HEK293 (cell line): Measurements from ENCODE around the gene NUCB1.

Source experiments
- CTCF ChIA-PET: fragments of 350-600 bp; formaldehyde crosslinking; extraction: SDS; loops from one replicate; lab custom pipeline; 2021; ENCODE audit warnings: antibody characterized with exemption; lab: Yijun Ruan, JAX
- POLR2A ChIA-PET: fragments of 300-600 bp; formaldehyde crosslinking; extraction: SDS; loops from one replicate; lab custom pipeline; 2020; ENCODE audit warnings: antibody characterized with exemption, inconsistent platforms; lab: Yijun Ruan, JAX
- H3K27ac ChIP-seq: fragments of 200-500 bp; sonication (Bioruptor generic); 2 replicates; pipeline ENCODE4 v1.5.1; 2014; ENCODE audit warnings: low read depth, low read length, control low read depth, inconsistent platforms; ENCODE audit errors: extremely low read depth
- H3K36me3 ChIP-seq, 2 experiments: fragments of 200-500 bp in 1 of 2; sonication (Bioruptor generic) in 1 of 2; 1 replicate in 1 of 2; 2 replicates in 1 of 2; pipeline ENCODE4 v1.5.1; 2014 to 2017; ENCODE audit warnings: inconsistent platforms in 2 of 2, low read length in 2 of 2; ENCODE audit not compliant: control insufficient read depth in 2 of 2, insufficient read depth in 1 of 2
- H3K4me1 ChIP-seq: fragments of 200-500 bp; sonication (Bioruptor generic); 2 replicates; pipeline ENCODE4 v1.5.1; 2014; ENCODE audit warnings: mild to moderate bottlenecking, low read length, inconsistent platforms; ENCODE audit not compliant: control insufficient read depth, insufficient read depth
- H3K4me3 ChIP-seq: 2 replicates; pipeline ENCODE4 v1.5.1; 2011; ENCODE audit warnings: low read depth, mild to moderate bottlenecking, control low read depth, low read length, moderate library complexity
- H3K9me3 ChIP-seq: fragments of 200-500 bp; sonication (Bioruptor generic); 2 replicates; pipeline ENCODE4 v1.5.1; 2014; ENCODE audit warnings: low read depth, low read length, inconsistent platforms; ENCODE audit not compliant: control insufficient read depth, insufficient read depth
- BCL11A ChIP-seq: fragments of 450-650 bp; formaldehyde crosslinking; IDR thresholded peaks from 2 replicates; pipeline ENCODE4 v1.5.1; 2016; ENCODE audit warnings: low read depth, missing biosample characterization, missing genetic modification characterization
- GFI1B ChIP-seq: fragments of 450-650 bp; formaldehyde crosslinking; IDR thresholded peaks from 2 replicates; pipeline ENCODE4 v1.5.1; 2016; ENCODE audit warnings: missing biosample characterization, missing genetic modification characterization
- GLIS1 ChIP-seq: fragments of 450-650 bp; formaldehyde crosslinking; IDR thresholded peaks from 2 replicates; pipeline ENCODE4 v1.5.1; 2016; ENCODE audit warnings: missing biosample characterization, missing genetic modification characterization
- HOXC10 ChIP-seq: sonication (generic); formaldehyde crosslinking; IDR thresholded peaks from 2 replicates; pipeline ENCODE4 v1.8.1; 2023; ENCODE audit warnings: mild to moderate bottlenecking, missing genetic modification reagents
- HOXD13 ChIP-seq: sonication (generic); formaldehyde crosslinking; IDR thresholded peaks from 2 replicates; pipeline ENCODE4 v1.8.0; 2022; ENCODE audit warnings: missing genetic modification reagents, borderline replicate concordance
- IKZF3 ChIP-seq: fragments of 450-650 bp; IDR thresholded peaks from 2 replicates; pipeline ENCODE4 v1.5.0; 2018; ENCODE audit warnings: missing biosample characterization, mild to moderate bottlenecking, missing genetic modification characterization, moderate library complexity
- KLF8 ChIP-seq: fragments of 450-650 bp; formaldehyde crosslinking; IDR thresholded peaks from 2 replicates; pipeline ENCODE4 v1.5.1; 2016; ENCODE audit warnings: missing biosample characterization, missing genetic modification characterization
- PATZ1 ChIP-seq: fragments of 450-650 bp; formaldehyde crosslinking; IDR thresholded peaks from 2 replicates; pipeline ENCODE4 v1.5.1; 2016; ENCODE audit warnings: missing biosample characterization, missing genetic modification characterization
- PBX3 ChIP-seq: sonication (generic); formaldehyde crosslinking; IDR thresholded peaks from 2 replicates; pipeline ENCODE4 v1.8.1; 2022; ENCODE audit warnings: mild to moderate bottlenecking, moderate library complexity, missing genetic modification reagents
- SP7 ChIP-seq: fragments of 450-650 bp; formaldehyde crosslinking; IDR thresholded peaks from 2 replicates; pipeline ENCODE4 v1.5.1; 2016; ENCODE audit warnings: missing biosample characterization, missing genetic modification characterization
- ZBTB6 ChIP-seq: fragments of 450-650 bp; formaldehyde crosslinking; IDR thresholded peaks from 2 replicates; pipeline ENCODE4 v1.5.1; 2017; ENCODE audit warnings: missing biosample characterization, missing genetic modification characterization
- ZBTB8A ChIP-seq: fragments of 450-650 bp; formaldehyde crosslinking; IDR thresholded peaks from 2 replicates; pipeline ENCODE4 v1.5.1; 2016; ENCODE audit warnings: missing biosample characterization, missing genetic modification characterization
- ZNF138 ChIP-seq: fragments of 450-650 bp; formaldehyde crosslinking; IDR thresholded peaks from 2 replicates; pipeline ENCODE4 v1.5.1; 2016; ENCODE audit warnings: missing biosample characterization, missing genetic modification characterization, borderline replicate concordance
- ZNF169 ChIP-seq: fragments of 450-650 bp; formaldehyde crosslinking; IDR thresholded peaks from 2 replicates; pipeline ENCODE4 v1.5.1; 2016; ENCODE audit warnings: missing biosample characterization, missing genetic modification characterization
- ZNF223 ChIP-seq: fragments of 450-650 bp; formaldehyde crosslinking; IDR thresholded peaks from 2 replicates; pipeline ENCODE4 v1.5.1; 2016; ENCODE audit warnings: missing biosample characterization, missing genetic modification characterization
- ZNF24 ChIP-seq: fragments of 450-650 bp; formaldehyde crosslinking; IDR thresholded peaks from 2 replicates; pipeline ENCODE4 v1.5.1; 2016; ENCODE audit warnings: missing biosample characterization, missing genetic modification characterization
- ZNF398 ChIP-seq: fragments of 450-650 bp; formaldehyde crosslinking; IDR thresholded peaks from 2 replicates; pipeline ENCODE4 v1.5.1; 2017; ENCODE audit warnings: missing biosample characterization, missing genetic modification characterization
- ZNF580 ChIP-seq: fragments of 450-650 bp; formaldehyde crosslinking; IDR thresholded peaks from 2 replicates; pipeline ENCODE4 v1.5.1; 2016; ENCODE audit warnings: missing biosample characterization, missing genetic modification characterization
- ZNF747 ChIP-seq: fragments of 450-650 bp; formaldehyde crosslinking; IDR thresholded peaks from 2 replicates; pipeline ENCODE4 v1.5.1; 2016; ENCODE audit warnings: missing biosample characterization, missing genetic modification characterization
- ZNF843 ChIP-seq: fragments of 450-650 bp; formaldehyde crosslinking; IDR thresholded peaks from 2 replicates; pipeline ENCODE4 v1.5.1; 2016; ENCODE audit warnings: missing biosample characterization, missing genetic modification characterization
- ZXDB ChIP-seq: fragments of 450-650 bp; formaldehyde crosslinking; IDR thresholded peaks from 2 replicates; pipeline ENCODE4 v1.5.1; 2016; ENCODE audit warnings: missing biosample characterization, missing genetic modification characterization
- TF ChIP-seq, protein P1 (sequence below): fragments of 450-650 bp; IDR thresholded peaks from 2 replicates; pipeline ENCODE4 v1.5.1; 2018; ENCODE audit warnings: missing biosample characterization, mild to moderate bottlenecking, missing genetic modification characterization
- TF ChIP-seq, protein P2 (sequence below): fragments of 450-650 bp; formaldehyde crosslinking; IDR thresholded peaks from 2 replicates; pipeline ENCODE4 v1.5.0; 2017; ENCODE audit warnings: missing biosample characterization, missing genetic modification characterization, borderline replicate concordance

Gene NUCB1

DNA sequence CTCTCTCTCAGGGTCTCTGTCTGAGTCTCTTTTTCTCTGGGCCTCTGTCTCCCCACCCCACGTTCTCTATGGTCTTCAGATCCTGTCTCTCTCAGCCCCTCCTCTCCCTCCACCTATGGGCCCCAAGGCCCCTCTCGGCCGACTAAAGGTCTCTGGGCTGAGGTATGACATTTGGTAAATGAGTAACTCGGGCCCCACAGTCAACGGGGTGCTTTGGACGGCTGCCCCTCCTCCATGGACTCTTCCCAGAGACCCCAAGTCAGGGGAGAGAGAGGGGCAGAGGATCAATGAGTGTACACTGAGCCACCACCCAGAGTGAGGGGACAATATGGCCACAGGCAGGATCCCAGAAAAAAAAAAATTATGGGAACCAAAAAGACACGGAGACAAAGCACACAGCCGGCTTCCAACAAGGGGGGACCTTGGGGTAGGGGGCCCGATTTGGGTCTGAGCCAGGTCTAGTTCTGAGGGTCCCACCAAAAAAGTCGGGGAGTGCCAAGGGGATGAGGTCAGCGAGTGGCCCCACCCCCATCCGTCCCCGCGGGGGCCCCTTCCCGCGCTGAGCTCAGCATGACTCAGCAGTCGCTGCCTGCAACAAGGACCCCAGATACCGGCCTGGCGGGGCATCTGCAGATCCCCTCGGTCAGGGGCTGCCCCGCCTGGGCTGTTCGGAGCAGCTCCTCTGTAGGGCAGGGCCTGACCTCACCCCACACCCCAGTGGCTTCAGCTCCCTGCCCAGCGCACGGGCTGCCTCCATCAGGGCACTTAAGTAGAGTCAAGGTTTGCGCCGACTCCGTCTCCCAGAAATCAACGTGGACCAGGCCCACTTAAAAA is 63.5 kb downstream of the NUCB1 start (continued):
- TF ChIP-seq PATZ1 (peak; percentile 99), ZNF580 (0 out of 2 replicates have a peak, but pooled peaks have one; percentile 29), ZNF747 (tag by site-specific recombination) (no peak), GFI1B (tag by site-specific recombination) (no peak), ZNF138 (tag by site-specific recombination) (no peak), BCL11A (tag by site-specific recombination) (peak; percentile 89), ZBTB8A (tag by site-specific recombination) (peak; percentile 91), HOXC10 (CRISPR knock-in tag) (no peak), ZNF24 (tag by site-specific recombination) (0 out of 2 replicates have a peak, but pooled peaks have one; percentile 72), PBX3 (CRISPR knock-in tag) (no peak), SP7 (tag by site-specific recombination) (peak; percentile 92), KLF8 (tag by site-specific recombination) (peak; percentile 95)
- TF ChIP-seq, protein P1, sequence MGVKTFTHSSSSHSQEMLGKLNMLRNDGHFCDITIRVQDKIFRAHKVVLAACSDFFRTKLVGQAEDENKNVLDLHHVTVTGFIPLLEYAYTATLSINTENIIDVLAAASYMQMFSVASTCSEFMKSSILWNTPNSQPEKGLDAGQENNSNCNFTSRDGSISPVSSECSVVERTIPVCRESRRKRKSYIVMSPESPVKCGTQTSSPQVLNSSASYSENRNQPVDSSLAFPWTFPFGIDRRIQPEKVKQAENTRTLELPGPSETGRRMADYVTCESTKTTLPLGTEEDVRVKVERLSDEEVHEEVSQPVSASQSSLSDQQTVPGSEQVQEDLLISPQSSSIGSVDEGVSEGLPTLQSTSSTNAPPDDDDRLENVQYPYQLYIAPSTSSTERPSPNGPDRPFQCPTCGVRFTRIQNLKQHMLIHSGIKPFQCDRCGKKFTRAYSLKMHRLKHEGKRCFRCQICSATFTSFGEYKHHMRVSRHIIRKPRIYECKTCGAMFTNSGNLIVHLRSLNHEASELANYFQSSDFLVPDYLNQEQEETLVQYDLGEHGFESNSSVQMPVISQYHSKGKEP (tag by site-specific recombination): peak; percentile 58
- TF ChIP-seq, all 188 proteins: peak for 76

- ChIA-PET CTCF (interaction anchor here (0.6 to 1.4 kb wide), 7 partner anchors 12 to 121 kb away, joined by 3 to 5 read pairs (median 3); partner anchors contain the start of genes GYS1, LHB and RUVBL2), POLR2A (interaction anchor here (0.5 to 4.2 kb wide), 11 partner anchors 10 to 471 kb away, joined by 3 to 34 read pairs (median 5); partner anchors contain the start of genes BAX, GYS1, NUCB1 and PPP1R15A)
- Histone ChIP-seq H3K27ac (peak overlapping the region; percentile 82), H3K4me1 (peaks cover 20% of the 10 kb centered on the region), H3K9me3 (no peaks in the 10 kb centered on the region), H3K36me3 (peaks cover 0 to 45% of the 10 kb centered on the region in 2 experiments; a peak in 2 of 3 replicates), H3K4me3 (no peak overlapping the region)
- TF ChIP-seq ZBTB6 (peak; percentile 46), ZNF843 (tag by site-specific recombination) (peak; percentile 26; the same call in 1 of the 2 replicates), ZNF223 (no peak), ZNF398 (tag by site-specific recombination) (peak; percentile 14; the same call in 1 of the 2 replicates), ZNF169 (no peak), ZXDB (tag by site-specific recombination) (peak; percentile 84), HOXD13 (CRISPR knock-in tag) (no peak), IKZF3 (tag by site-specific recombination) (peak; percentile 71; the same call in 1 of the 2 replicates), GLIS1 (tag by site-specific recombination) (0 out of 2 replicates have a peak, but pooled peaks have one; percentile 3)
- TF ChIP-seq, protein P2, sequence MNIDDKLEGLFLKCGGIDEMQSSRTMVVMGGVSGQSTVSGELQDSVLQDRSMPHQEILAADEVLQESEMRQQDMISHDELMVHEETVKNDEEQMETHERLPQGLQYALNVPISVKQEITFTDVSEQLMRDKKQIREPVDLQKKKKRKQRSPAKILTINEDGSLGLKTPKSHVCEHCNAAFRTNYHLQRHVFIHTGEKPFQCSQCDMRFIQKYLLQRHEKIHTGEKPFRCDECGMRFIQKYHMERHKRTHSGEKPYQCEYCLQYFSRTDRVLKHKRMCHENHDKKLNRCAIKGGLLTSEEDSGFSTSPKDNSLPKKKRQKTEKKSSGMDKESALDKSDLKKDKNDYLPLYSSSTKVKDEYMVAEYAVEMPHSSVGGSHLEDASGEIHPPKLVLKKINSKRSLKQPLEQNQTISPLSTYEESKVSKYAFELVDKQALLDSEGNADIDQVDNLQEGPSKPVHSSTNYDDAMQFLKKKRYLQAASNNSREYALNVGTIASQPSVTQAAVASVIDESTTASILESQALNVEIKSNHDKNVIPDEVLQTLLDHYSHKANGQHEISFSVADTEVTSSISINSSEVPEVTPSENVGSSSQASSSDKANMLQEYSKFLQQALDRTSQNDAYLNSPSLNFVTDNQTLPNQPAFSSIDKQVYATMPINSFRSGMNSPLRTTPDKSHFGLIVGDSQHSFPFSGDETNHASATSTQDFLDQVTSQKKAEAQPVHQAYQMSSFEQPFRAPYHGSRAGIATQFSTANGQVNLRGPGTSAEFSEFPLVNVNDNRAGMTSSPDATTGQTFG (tag by site-specific recombination): no peak
Observed at GRCh38 chr19:48964205-48965039, 64.3 kb downstream of the NUCB1 start.
